Liver (tissue), 3 donors: Measurements from ENCODE around the gene LCE2A.

Experiments used
- FOXA1 ChIP-seq: IDR thresholded peaks from 2 replicates; pipeline ENCODE4 v1.6.1; 2016; ENCODE audit warnings: antibody characterized with exemption
- FOXA2 ChIP-seq: IDR thresholded peaks from 2 replicates; pipeline ENCODE4 v1.6.1; 2016; ENCODE audit warnings: antibody characterized with exemption
- HNF4A ChIP-seq, 2 donors: conservative IDR thresholded peaks; 2 replicates each; pipeline ENCODE4 v1.6.1; 2016; ENCODE audit warnings: antibody characterized with exemption in 2 of 2, mild to moderate bottlenecking in 2 of 2
- JUND ChIP-seq, 2 donors: IDR thresholded peaks; 2 replicates each; pipeline ENCODE4 v1.6.1; 2016; ENCODE audit warnings: antibody characterized with exemption in 2 of 2
- NR2F2 ChIP-seq: IDR thresholded peaks from 2 replicates; pipeline ENCODE4 v1.6.1; 2016; ENCODE audit warnings: antibody characterized with exemption
- RAD21 ChIP-seq, 2 donors: IDR thresholded peaks; 2 replicates each; pipeline ENCODE4 v1.6.1; 2016; ENCODE audit warnings: antibody characterized with exemption in 2 of 2, mild to moderate bottlenecking in 2 of 2
- SP1 ChIP-seq: IDR thresholded peaks from 2 replicates; pipeline ENCODE4 v1.6.1; 2018; ENCODE audit warnings: antibody characterized with exemption, mild to moderate bottlenecking
- TAF1 ChIP-seq: conservative IDR thresholded peaks from 2 replicates; pipeline ENCODE4 v1.6.1; 2016; ENCODE audit warnings: antibody characterized with exemption, mild to moderate bottlenecking
- YY1 ChIP-seq: IDR thresholded peaks from 2 replicates; pipeline ENCODE4 v1.6.1; 2016; ENCODE audit warnings: antibody characterized with exemption, mild to moderate bottlenecking
- TF ChIP-seq, protein P1 (sequence below): fragments of 150-350 bp; IDR thresholded peaks from 2 replicates; pipeline ENCODE4 v1.5.1; 2017; ENCODE audit warnings: improper control_type of control experiment, low read depth, low read length; ENCODE audit not compliant: missing input control
- TF ChIP-seq, protein P2 (sequence below): IDR thresholded peaks from 2 replicates; pipeline ENCODE4 v1.6.1; 2016; ENCODE audit warnings: antibody characterized with exemption, mild to moderate bottlenecking
- TF ChIP-seq, protein P3 (sequence below): IDR thresholded peaks from 2 replicates; pipeline ENCODE4 v1.6.1; 2016; ENCODE audit warnings: antibody characterized with exemption
- TF ChIP-seq, protein P4 (sequence below): IDR thresholded peaks from 2 replicates; pipeline ENCODE4 v1.6.1; 2016; ENCODE audit warnings: antibody characterized with exemption
- TF ChIP-seq, protein P5 (sequence below): IDR thresholded peaks from 2 replicates; pipeline ENCODE4 v1.6.1; 2016; ENCODE audit warnings: antibody characterized with exemption
- donor health status: healthy.
- donor health status: healthy.

DNA sequence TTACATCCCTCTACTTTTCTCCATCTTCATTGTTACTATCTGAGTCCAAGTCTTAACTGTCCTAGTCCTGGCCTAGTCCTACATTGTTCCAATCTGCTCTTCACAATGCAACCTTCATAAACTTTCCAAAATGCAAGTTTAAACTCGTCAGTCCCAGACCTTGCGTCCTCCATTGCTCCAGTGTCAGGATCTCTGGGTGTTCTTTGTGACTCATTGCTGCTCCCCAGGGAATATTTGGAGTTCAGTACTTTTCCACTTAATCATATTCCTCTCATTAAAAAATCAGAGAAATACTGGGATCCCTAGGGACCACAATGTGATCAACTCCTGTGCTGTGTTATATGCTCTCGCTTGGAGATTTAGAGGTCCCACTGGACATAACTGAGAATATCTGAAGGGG lies 41.7 kb downstream of the LCE2A start:
- TF ChIP-seq, protein P1, sequence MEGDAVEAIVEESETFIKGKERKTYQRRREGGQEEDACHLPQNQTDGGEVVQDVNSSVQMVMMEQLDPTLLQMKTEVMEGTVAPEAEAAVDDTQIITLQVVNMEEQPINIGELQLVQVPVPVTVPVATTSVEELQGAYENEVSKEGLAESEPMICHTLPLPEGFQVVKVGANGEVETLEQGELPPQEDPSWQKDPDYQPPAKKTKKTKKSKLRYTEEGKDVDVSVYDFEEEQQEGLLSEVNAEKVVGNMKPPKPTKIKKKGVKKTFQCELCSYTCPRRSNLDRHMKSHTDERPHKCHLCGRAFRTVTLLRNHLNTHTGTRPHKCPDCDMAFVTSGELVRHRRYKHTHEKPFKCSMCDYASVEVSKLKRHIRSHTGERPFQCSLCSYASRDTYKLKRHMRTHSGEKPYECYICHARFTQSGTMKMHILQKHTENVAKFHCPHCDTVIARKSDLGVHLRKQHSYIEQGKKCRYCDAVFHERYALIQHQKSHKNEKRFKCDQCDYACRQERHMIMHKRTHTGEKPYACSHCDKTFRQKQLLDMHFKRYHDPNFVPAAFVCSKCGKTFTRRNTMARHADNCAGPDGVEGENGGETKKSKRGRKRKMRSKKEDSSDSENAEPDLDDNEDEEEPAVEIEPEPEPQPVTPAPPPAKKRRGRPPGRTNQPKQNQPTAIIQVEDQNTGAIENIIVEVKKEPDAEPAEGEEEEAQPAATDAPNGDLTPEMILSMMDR = no peak
- no peak for TF ChIP-seq FOXA1
- TF ChIP-seq, protein P2, sequence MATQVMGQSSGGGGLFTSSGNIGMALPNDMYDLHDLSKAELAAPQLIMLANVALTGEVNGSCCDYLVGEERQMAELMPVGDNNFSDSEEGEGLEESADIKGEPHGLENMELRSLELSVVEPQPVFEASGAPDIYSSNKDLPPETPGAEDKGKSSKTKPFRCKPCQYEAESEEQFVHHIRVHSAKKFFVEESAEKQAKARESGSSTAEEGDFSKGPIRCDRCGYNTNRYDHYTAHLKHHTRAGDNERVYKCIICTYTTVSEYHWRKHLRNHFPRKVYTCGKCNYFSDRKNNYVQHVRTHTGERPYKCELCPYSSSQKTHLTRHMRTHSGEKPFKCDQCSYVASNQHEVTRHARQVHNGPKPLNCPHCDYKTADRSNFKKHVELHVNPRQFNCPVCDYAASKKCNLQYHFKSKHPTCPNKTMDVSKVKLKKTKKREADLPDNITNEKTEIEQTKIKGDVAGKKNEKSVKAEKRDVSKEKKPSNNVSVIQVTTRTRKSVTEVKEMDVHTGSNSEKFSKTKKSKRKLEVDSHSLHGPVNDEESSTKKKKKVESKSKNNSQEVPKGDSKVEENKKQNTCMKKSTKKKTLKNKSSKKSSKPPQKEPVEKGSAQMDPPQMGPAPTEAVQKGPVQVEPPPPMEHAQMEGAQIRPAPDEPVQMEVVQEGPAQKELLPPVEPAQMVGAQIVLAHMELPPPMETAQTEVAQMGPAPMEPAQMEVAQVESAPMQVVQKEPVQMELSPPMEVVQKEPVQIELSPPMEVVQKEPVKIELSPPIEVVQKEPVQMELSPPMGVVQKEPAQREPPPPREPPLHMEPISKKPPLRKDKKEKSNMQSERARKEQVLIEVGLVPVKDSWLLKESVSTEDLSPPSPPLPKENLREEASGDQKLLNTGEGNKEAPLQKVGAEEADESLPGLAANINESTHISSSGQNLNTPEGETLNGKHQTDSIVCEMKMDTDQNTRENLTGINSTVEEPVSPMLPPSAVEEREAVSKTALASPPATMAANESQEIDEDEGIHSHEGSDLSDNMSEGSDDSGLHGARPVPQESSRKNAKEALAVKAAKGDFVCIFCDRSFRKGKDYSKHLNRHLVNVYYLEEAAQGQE = no peak
- TF ChIP-seq, protein P3, sequence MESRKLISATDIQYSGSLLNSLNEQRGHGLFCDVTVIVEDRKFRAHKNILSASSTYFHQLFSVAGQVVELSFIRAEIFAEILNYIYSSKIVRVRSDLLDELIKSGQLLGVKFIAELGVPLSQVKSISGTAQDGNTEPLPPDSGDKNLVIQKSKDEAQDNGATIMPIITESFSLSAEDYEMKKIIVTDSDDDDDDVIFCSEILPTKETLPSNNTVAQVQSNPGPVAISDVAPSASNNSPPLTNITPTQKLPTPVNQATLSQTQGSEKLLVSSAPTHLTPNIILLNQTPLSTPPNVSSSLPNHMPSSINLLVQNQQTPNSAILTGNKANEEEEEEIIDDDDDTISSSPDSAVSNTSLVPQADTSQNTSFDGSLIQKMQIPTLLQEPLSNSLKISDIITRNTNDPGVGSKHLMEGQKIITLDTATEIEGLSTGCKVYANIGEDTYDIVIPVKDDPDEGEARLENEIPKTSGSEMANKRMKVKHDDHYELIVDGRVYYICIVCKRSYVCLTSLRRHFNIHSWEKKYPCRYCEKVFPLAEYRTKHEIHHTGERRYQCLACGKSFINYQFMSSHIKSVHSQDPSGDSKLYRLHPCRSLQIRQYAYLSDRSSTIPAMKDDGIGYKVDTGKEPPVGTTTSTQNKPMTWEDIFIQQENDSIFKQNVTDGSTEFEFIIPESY = no peak
- TF ChIP-seq HNF4A (conservative IDR thresholded peaks at IDR 0.05) = no peak
- TF ChIP-seq, protein P4, sequence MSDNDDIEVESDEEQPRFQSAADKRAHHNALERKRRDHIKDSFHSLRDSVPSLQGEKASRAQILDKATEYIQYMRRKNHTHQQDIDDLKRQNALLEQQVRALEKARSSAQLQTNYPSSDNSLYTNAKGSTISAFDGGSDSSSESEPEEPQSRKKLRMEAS = no peak
- TF ChIP-seq JUND (IDR thresholded peaks at IDR 0.05) = no peak
- TF ChIP-seq TAF1 = no peak
- TF ChIP-seq NR2F2 = no peak
- no peak for TF ChIP-seq YY1
- TF ChIP-seq, protein P5, sequence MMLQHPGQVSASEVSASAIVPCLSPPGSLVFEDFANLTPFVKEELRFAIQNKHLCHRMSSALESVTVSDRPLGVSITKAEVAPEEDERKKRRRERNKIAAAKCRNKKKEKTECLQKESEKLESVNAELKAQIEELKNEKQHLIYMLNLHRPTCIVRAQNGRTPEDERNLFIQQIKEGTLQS = no peak
- no peak for TF ChIP-seq RAD21 (IDR thresholded peaks at IDR 0.05)
- no peak for TF ChIP-seq FOXA2
- no peak for TF ChIP-seq SP1
